Glomerular endothelial cell (primary cell): ENCODE results near the gene POU2AF3. TPM values are rescaled to one million over a fixed set of nuclear protein-coding genes. Genes with fewer than 3 reads are reported as not detected.
"Not testable (repeated sequence)": the region's sequence is repeated elsewhere in the genome, so short reads cannot be mapped to it uniquely, and the experiment has no call there.

Experiments used
- DNase-seq: peaks from one replicate; pipeline ENCODE4 v3.0.0-alpha.2; 2011; ENCODE audit warnings: low read depth, low spot score; ENCODE audit errors: extremely low read depth
- total RNA-seq: library from RNA; depleted of rRNA; stranded (reverse); fragments of >200 nt; gene quantifications from 2 replicates; pipeline ENCODE4 v1.2.3, GENCODE V29; 2015

POU2AF3 gene
- total RNA-seq, 1 donor from 2014 or later = not detected

- no peak for DNase-seq
Observed at GRCh38 chr11:111300569-111300968, 2.2 kb downstream of the POU2AF3 start.

- DNase-seq = no peak
Observed at GRCh38 chr11:111301004-111301841, 2.9 kb downstream of the POU2AF3 start.

- DNase-seq = no peak
Observed at GRCh38 chr11:111301842-111302118, 3.4 kb downstream of the POU2AF3 start.

- DNase-seq = no peak
Observed at GRCh38 chr11:111302298-111302697, 4.0 kb downstream of the POU2AF3 start.

- DNase-seq = no peak
Observed at GRCh38 chr11:111303461-111303860, 5.1 kb downstream of the POU2AF3 start.

GRCh38 chr11:111305162-111305802, 6.9 kb downstream of the POU2AF3 start:
- DNase-seq = no peak

GRCh38 chr11:111305876-111306275, 7.5 kb downstream of the POU2AF3 start:
- no peak for DNase-seq

- no peak for DNase-seq
Observed at GRCh38 chr11:111306321-111306720, 8.0 kb downstream of the POU2AF3 start.

GRCh38 chr11:111307472-111308108, 9.2 kb downstream of the POU2AF3 start:
- DNase-seq = no peak

GRCh38 chr11:111308140-111308539, 9.8 kb downstream of the POU2AF3 start:
- DNase-seq = no peak

GRCh38 chr11:111309215-111309915, 11.0 kb downstream of the POU2AF3 start:
- DNase-seq = no peak

- no peak for DNase-seq
Observed at GRCh38 chr11:111310088-111310487, 11.7 kb downstream of the POU2AF3 start.

GRCh38 chr11:111310723-111311122, 12.4 kb downstream of the POU2AF3 start:
- no peak for DNase-seq

- DNase-seq = no peak
Observed at GRCh38 chr11:111312076-111312475, 13.7 kb downstream of the POU2AF3 start.

- no peak for DNase-seq
Observed at GRCh38 chr11:111319296-111319695, 20.9 kb downstream of the POU2AF3 start.

- not testable (repeated sequence) for DNase-seq
Observed at GRCh38 chr11:111320199-111320598, 21.9 kb downstream of the POU2AF3 start.

- no peak for DNase-seq
Observed at GRCh38 chr11:111320728-111321568, 22.6 kb downstream of the POU2AF3 start.

GRCh38 chr11:111322534-111322933, 24.2 kb downstream of the POU2AF3 start:
- no peak for DNase-seq

- no peak for DNase-seq
Observed at GRCh38 chr11:111324277-111324720, 26.0 kb downstream of the POU2AF3 start.

GRCh38 chr11:111325259-111325658, 26.9 kb downstream of the POU2AF3 start:
- no peak for DNase-seq
